Measurements from ENCODE around the gene HNRNPDL.
"Not testable (repeated sequence)": the region's sequence is repeated elsewhere in the genome, so short reads cannot be mapped to it uniquely, and the experiment has no call there.

Gene HNRNPDL

GRCh38 chr4:82388405-82388804 lies 41.9 kb downstream of the HNRNPDL start:
- Histone ChIP-seq H3K27me3 (ENCODE audit: control insufficient read depth, low read length) (peaks cover 4% of the 10 kb centered on the region; the same call in 1 of the 2 replicates), H3K79me2 (ENCODE audit: control insufficient read depth, low read length) (no peaks in the 10 kb centered on the region), H3K4me1 (ENCODE audit: control insufficient read depth, low read length) (no peaks in the 10 kb centered on the region), H3K4me3 (ENCODE audit: low read length) (no peak overlapping the region), H3K9me2 (replicated peaks; ENCODE audit: control insufficient read depth, low read length) (no peaks in the 10 kb centered on the region), H3K9me3 (ENCODE audit: control insufficient read depth, insufficient read depth, low read length) (no peaks in the 10 kb centered on the region), H3K36me3 (ENCODE audit: control insufficient read depth, low read length) (no peaks in the 10 kb centered on the region), H3K4me2 (ENCODE audit: low read length) (no peak overlapping the region), H3K27ac (ENCODE audit: low read depth, low read length) (no peak overlapping the region), H4K20me1 (ENCODE audit: control insufficient read depth, insufficient read depth, low read depth, low read length) (no peaks in the 10 kb centered on the region), H3F3A (ENCODE audit: control insufficient read depth, insufficient read depth) (no peaks in the 10 kb centered on the region)
- TF ChIP-seq EZH2phosphoT487 (IDR thresholded peaks at IDR 0.05; ENCODE audit: borderline replicate concordance, low read length) (no peak), CTCF (IDR thresholded peaks at IDR 0.05; ENCODE audit: low read depth, low read length, poor library complexity, severe bottlenecking) (peak; percentile 51)

DNA sequence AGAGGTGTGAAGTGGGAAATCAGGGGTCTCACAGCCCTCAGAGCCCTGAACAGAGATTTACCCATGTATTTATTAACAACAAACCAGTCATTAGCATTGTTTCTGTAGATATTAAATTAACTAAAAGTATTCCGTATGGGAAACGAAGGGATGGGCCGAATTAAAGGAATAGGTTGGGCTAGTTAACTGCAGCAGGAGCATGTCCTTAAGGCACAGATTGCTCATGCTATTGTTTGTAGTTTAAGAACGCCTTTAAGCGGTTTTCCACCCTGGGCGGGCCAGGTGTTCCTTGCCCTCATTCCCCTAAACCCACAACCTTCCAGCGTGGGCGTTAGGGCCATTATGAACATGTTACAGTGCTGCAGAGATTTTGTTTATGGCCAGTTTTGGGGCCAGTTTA lies 44.0 kb downstream of the HNRNPDL start:
- H3K27ac ChIP-seq (ENCODE audit: low read depth, low read length); H3K4me3 ChIP-seq (ENCODE audit: low read length); H3F3A ChIP-seq (ENCODE audit: control insufficient read depth, insufficient read depth): not testable (repeated sequence)

DNA sequence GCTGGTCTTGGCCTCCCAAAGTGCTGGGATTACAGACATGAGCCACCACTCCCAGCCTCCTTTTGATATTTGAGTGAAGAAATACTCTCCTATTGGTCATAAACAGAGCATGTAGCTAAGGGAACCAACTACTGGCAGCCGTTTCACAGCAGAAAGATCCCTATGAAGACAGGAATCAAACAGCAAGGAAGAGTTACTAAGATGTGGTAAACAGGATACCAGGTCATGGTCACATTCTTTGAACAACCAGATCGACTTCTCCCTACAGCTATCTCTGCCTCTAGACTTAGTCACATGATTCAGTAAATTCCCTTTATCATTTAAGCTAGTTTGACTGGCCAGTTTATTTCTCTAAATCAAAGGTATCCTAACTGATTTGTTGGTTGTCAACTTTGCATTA lies 47.5 kb downstream of the HNRNPDL start:
- H3K36me3 ChIP-seq (ENCODE audit: control insufficient read depth, low read length): no peaks in the 10 kb centered on the region
- peaks cover 4% of the 10 kb centered on the region; the same call in 1 of the 2 replicates for H3K27me3 ChIP-seq (ENCODE audit: control insufficient read depth, low read length)
- H3K9me3 ChIP-seq (ENCODE audit: control insufficient read depth, insufficient read depth, low read length): peaks cover 16% of the 10 kb centered on the region; the same call in 1 of the 2 replicates
- H3K79me2 ChIP-seq (ENCODE audit: control insufficient read depth, low read length): no peaks in the 10 kb centered on the region
- H3K4me3 ChIP-seq (ENCODE audit: low read length): no peak overlapping the region
- no peaks in the 10 kb centered on the region for H3F3A ChIP-seq (ENCODE audit: control insufficient read depth, insufficient read depth)
- TF ChIP-seq CTCF (IDR thresholded peaks at IDR 0.05; ENCODE audit: low read depth, low read length, poor library complexity, severe bottlenecking) (no peak), EZH2phosphoT487 (IDR thresholded peaks at IDR 0.05; ENCODE audit: borderline replicate concordance, low read length) (no peak)
- H3K4me2 ChIP-seq (ENCODE audit: low read length): no peak overlapping the region
- H3K4me1 ChIP-seq (ENCODE audit: control insufficient read depth, low read length): no peaks in the 10 kb centered on the region
- no peaks in the 10 kb centered on the region for H3K9me2 ChIP-seq (replicated peaks; ENCODE audit: control insufficient read depth, low read length)
- no peak overlapping the region for H3K27ac ChIP-seq (ENCODE audit: low read depth, low read length)
- H4K20me1 ChIP-seq (ENCODE audit: control insufficient read depth, insufficient read depth, low read depth, low read length): no peaks in the 10 kb centered on the region

More for the DNA sequence above, 44.0 kb downstream of the HNRNPDL start:
- not testable (repeated sequence) for H3K27me3 ChIP-seq (ENCODE audit: control insufficient read depth, low read length); H3K9me3 ChIP-seq (ENCODE audit: control insufficient read depth, insufficient read depth, low read length); H3K36me3 ChIP-seq (ENCODE audit: control insufficient read depth, low read length); H3K79me2 ChIP-seq (ENCODE audit: control insufficient read depth, low read length); H3K4me1 ChIP-seq (ENCODE audit: control insufficient read depth, low read length); H4K20me1 ChIP-seq (ENCODE audit: control insufficient read depth, insufficient read depth, low read depth, low read length); H3K4me2 ChIP-seq (ENCODE audit: low read length); H3K9me2 ChIP-seq (replicated peaks; ENCODE audit: control insufficient read depth, low read length)

GRCh38 chr4:82381661-82382296 lies 48.5 kb downstream of the HNRNPDL start:
- H3K36me3 ChIP-seq (ENCODE audit: control insufficient read depth, low read length): no peaks in the 10 kb centered on the region
- peaks cover 16% of the 10 kb centered on the region; the same call in 1 of the 2 replicates for H3K9me3 ChIP-seq (ENCODE audit: control insufficient read depth, insufficient read depth, low read length)
- no peak overlapping the region for H3K4me2 ChIP-seq (ENCODE audit: low read length)
- no peak overlapping the region for H3K4me3 ChIP-seq (ENCODE audit: low read length)
- no peak overlapping the region for H3K27ac ChIP-seq (ENCODE audit: low read depth, low read length)
- H3F3A ChIP-seq (ENCODE audit: control insufficient read depth, insufficient read depth): no peaks in the 10 kb centered on the region
- H3K79me2 ChIP-seq (ENCODE audit: control insufficient read depth, low read length): no peaks in the 10 kb centered on the region
- H3K4me1 ChIP-seq (ENCODE audit: control insufficient read depth, low read length): no peaks in the 10 kb centered on the region
- no peak for TF ChIP-seq EZH2phosphoT487 (IDR thresholded peaks at IDR 0.05; ENCODE audit: borderline replicate concordance, low read length)
- no peak for TF ChIP-seq CTCF (IDR thresholded peaks at IDR 0.05; ENCODE audit: low read depth, low read length, poor library complexity, severe bottlenecking)
- no peaks in the 10 kb centered on the region for H4K20me1 ChIP-seq (ENCODE audit: control insufficient read depth, insufficient read depth, low read depth, low read length)
- peaks cover 4% of the 10 kb centered on the region; the same call in 1 of the 2 replicates for H3K27me3 ChIP-seq (ENCODE audit: control insufficient read depth, low read length)
- no peaks in the 10 kb centered on the region for H3K9me2 ChIP-seq (replicated peaks; ENCODE audit: control insufficient read depth, low read length)

All from DOHH2 (cell line).